Vagina (tissue), 2 donors: ENCODE measurements around the gene MRGPRX4. TPM values are rescaled to one million over a fixed set of nuclear protein-coding genes. Genes with fewer than 3 reads are reported as not detected.

ENCODE experiments used
- DNase-seq, 2 donors: peaks; one replicate each; pipeline ENCODE4 v3.0.0-alpha.2; 2017; ENCODE audit errors: extremely low spot score in 2 of 2
- H3K27ac ChIP-seq: fragments of 200-600 bp; sonication (generic); one replicate; pipeline ENCODE4 v1.5.1; 2019
- H3K27me3 ChIP-seq: fragments of 200-600 bp; sonication (generic); one replicate; pipeline ENCODE4 v1.5.1; 2019
- H3K36me3 ChIP-seq, 2 donors: fragments of 200-600 bp; sonication (generic); one replicate each; pipeline ENCODE4 v1.5.1; 2017 to 2019
- H3K4me1 ChIP-seq: fragments of 200-600 bp; sonication (generic); one replicate; pipeline ENCODE4 v1.5.1; 2019
- H3K4me3 ChIP-seq, 2 donors: fragments of 200-600 bp; sonication (generic); 1 replicate in 1 of 2; 2 replicates in 1 of 2; pipeline ENCODE4 v1.5.1; 2016 to 2019
- H3K9me3 ChIP-seq: fragments of 200-600 bp; sonication (generic); one replicate; pipeline ENCODE4 v1.5.1; 2019
- CTCF ChIP-seq, 3 experiments: fragments of 450-650 bp in 2 of 3; fragments of 200-600 bp in 1 of 3; sonication (generic) in 1 of 3; IDR thresholded peaks; one replicate each; pipeline ENCODE4 v1.5.1; 2017 to 2019; ENCODE audit warnings: antibody characterized with exemption in 3 of 3, mild to moderate bottlenecking in 2 of 3, moderate library complexity in 2 of 3
- POLR2A ChIP-seq, 2 donors: fragments of 450-650 bp; IDR thresholded peaks; one replicate each; pipeline ENCODE4 v1.6.1; 2017; ENCODE audit warnings: antibody characterized with exemption in 2 of 2, mild to moderate bottlenecking in 2 of 2, moderate library complexity in 2 of 2
- POLR2AphosphoS5 ChIP-seq, 2 donors: sonication (generic); formaldehyde crosslinking; IDR thresholded peaks; one replicate each; pipeline ENCODE4 v1.9.0; 2017; ENCODE audit warnings: antibody characterized with exemption in 2 of 2, mild to moderate bottlenecking in 2 of 2, low read depth in 1 of 2; ENCODE audit not compliant: insufficient read depth in 1 of 2
- intact Hi-C: fragments of 100-400 bp; cut with DNase I; formaldehyde crosslinking; loops from one replicate; pipeline ENCODE4 v1.15.1; 2023
- total RNA-seq: library from RNA; depleted of rRNA; stranded (reverse); fragments of >200 nt; gene quantifications from one replicate; pipeline ENCODE4 v1.2.3, GENCODE V29; 2016

Gene MRGPRX4
- total RNA-seq, 1 donor from 2014 or later = not detected

DNA sequence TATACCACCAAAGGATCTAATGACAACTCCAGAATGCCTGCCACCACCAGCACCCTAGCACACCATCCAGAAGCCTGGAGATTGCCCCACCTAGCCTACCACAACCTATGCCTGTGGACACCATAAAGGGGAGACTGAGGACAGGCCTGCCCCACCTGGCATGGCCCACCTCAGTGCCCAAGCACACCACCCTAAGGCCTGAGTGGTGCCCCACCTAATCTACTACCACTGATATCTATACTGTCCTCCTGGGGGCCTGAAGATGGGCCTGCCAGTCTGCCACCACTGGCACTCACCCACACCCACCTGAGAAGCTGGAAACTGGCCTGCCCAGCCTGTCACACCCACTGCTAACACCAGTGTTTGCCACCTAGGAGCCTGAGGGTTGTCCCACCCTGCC is 32.1 kb downstream of the MRGPRX4 start:
- Histone ChIP-seq H3K27ac (no peak overlapping the region), H3K36me3 (no peaks in the 10 kb centered on the region), H3K9me3 (no peaks in the 10 kb centered on the region), H3K27me3 (no peaks in the 10 kb centered on the region), H3K4me3 (no peak overlapping the region), H3K4me1 (no peaks in the 10 kb centered on the region)
- intact Hi-C loops = no loop called here
- TF ChIP-seq CTCF (IDR thresholded peaks at IDR 0.05) = no peak
- no peak for TF ChIP-seq POLR2AphosphoS5 (IDR thresholded peaks at IDR 0.05; ENCODE audit: insufficient read depth in 1 of 2, low read depth in 1 of 2)
- TF ChIP-seq POLR2A (IDR thresholded peaks at IDR 0.05) = no peak
- DNase-seq = no peak

DNA sequence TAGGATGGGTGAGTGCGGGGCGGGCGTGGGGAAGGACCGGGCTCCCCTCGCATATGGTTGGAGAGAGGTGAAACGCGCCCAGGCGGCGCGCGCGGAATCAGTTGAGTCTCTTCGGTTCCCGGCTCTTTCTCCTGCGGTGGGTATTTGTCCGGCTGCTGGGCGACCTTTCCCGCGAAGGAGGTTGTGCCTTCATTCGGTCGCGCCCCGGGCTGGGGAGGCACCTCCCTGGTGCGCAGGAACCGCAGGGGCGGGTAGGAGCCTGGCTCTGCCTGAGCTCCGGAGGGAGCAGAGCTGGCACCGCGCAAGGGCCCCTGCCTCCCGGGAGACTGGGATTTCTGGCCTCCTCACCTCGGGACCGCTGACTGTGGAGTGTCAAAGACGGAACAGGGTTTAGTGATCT is 36.4 kb downstream of the MRGPRX4 start:
- intact Hi-C loops = no loop called here
- Histone ChIP-seq H3K27me3 (no peaks in the 10 kb centered on the region), H3K4me1 (no peaks in the 10 kb centered on the region), H3K27ac (no peak overlapping the region), H3K4me3 (no peak overlapping the region), H3K9me3 (no peaks in the 10 kb centered on the region), H3K36me3 (no peaks in the 10 kb centered on the region)
- DNase-seq = no peak
- TF ChIP-seq POLR2AphosphoS5 (IDR thresholded peaks at IDR 0.05; ENCODE audit: insufficient read depth in 1 of 2, low read depth in 1 of 2) (no peak), CTCF (IDR thresholded peaks at IDR 0.05) (no peak), POLR2A (IDR thresholded peaks at IDR 0.05) (no peak)

- TF ChIP-seq POLR2AphosphoS5 (IDR thresholded peaks at IDR 0.05; ENCODE audit: insufficient read depth in 1 of 2, low read depth in 1 of 2) = no peak
- no peak for TF ChIP-seq POLR2A (IDR thresholded peaks at IDR 0.05)
- no peak for TF ChIP-seq CTCF (IDR thresholded peaks at IDR 0.05)
- H3K36me3 ChIP-seq = no peaks in the 10 kb centered on the region
- H3K27me3 ChIP-seq = no peaks in the 10 kb centered on the region
- intact Hi-C loops = no loop called here
- no peak overlapping the region for H3K27ac ChIP-seq
- no peak overlapping the region for H3K4me3 ChIP-seq
- H3K4me1 ChIP-seq = no peaks in the 10 kb centered on the region
- H3K9me3 ChIP-seq = no peaks in the 10 kb centered on the region
- DNase-seq = no peak
These were observed 48.7 kb downstream of the MRGPRX4 start for GRCh38 chr11:18221274-18221876.

GRCh38 chr11:18222814-18223421 is 50.3 kb downstream of the MRGPRX4 start:
- Histone ChIP-seq H3K27ac (no peak overlapping the region), H3K36me3 (no peaks in the 10 kb centered on the region), H3K4me1 (no peaks in the 10 kb centered on the region), H3K27me3 (no peaks in the 10 kb centered on the region), H3K9me3 (no peaks in the 10 kb centered on the region), H3K4me3 (no peak overlapping the region)
- intact Hi-C loops = no loop called here
- TF ChIP-seq POLR2A (IDR thresholded peaks at IDR 0.05) (no peak), CTCF (IDR thresholded peaks at IDR 0.05) (no peak), POLR2AphosphoS5 (IDR thresholded peaks at IDR 0.05; ENCODE audit: insufficient read depth in 1 of 2, low read depth in 1 of 2) (no peak)
- DNase-seq = no peak

Other genes with a start within 250 kb of the MRGPRX4 start
- 30.7 TPM for gene SERGEF, start 159.8 kb upstream of the MRGPRX4 start, total RNA-seq
- 0.49 TPM for gene TPH1, start 126.6 kb upstream of the MRGPRX4 start, total RNA-seq
- gene SAAL1, start 66.8 kb upstream of the MRGPRX4 start, total RNA-seq = 15.2 TPM
- not detected for gene MRGPRX3, start 40.3 kb upstream of the MRGPRX4 start, total RNA-seq
- 1.7 TPM for gene SAA4, start 64.0 kb downstream of the MRGPRX4 start, total RNA-seq
- 19.4 TPM for gene SAA2, start 75.8 kb downstream of the MRGPRX4 start, total RNA-seq
- gene SAA1, start 93.4 kb downstream of the MRGPRX4 start, total RNA-seq = 60.4 TPM
- gene HPS5, start 149.3 kb downstream of the MRGPRX4 start, total RNA-seq = 17.4 TPM
- 64.1 TPM for gene GTF2H1, start 149.7 kb downstream of the MRGPRX4 start, total RNA-seq
- gene LDHA, start 221.7 kb downstream of the MRGPRX4 start, total RNA-seq = 461 TPM
- not detected for gene LDHC, start 239.5 kb downstream of the MRGPRX4 start, total RNA-seq